LHCN-M2 (cell line): ENCODE measurements around the gene STON2. TPM values are rescaled to one million over a fixed set of nuclear protein-coding genes. Genes with fewer than 3 reads are reported as not detected.
"Not testable (repeated sequence)": the region's sequence is repeated elsewhere in the genome, so short reads cannot be mapped to it uniquely, and the experiment has no call there.

Experiments
- DNase-seq: peaks from one replicate; pipeline ENCODE4 v3.0.0-alpha.2; 2012; ENCODE audit warnings: low read depth
- polyA plus RNA-seq: library from polyadenylated mRNA; unstranded; fragments of >200 nt; gene quantifications from one replicate; pipeline ENCODE4 v1.2.1, GENCODE V29; 2012; ENCODE audit warnings: missing spikeins
- total RNA-seq: library from RNA; depleted of rRNA; stranded (reverse); fragments of >200 nt; gene quantifications from 2 replicates; pipeline ENCODE4 v1.2.3, GENCODE V29; 2014; rRNA removed

Gene STON2, protein sequence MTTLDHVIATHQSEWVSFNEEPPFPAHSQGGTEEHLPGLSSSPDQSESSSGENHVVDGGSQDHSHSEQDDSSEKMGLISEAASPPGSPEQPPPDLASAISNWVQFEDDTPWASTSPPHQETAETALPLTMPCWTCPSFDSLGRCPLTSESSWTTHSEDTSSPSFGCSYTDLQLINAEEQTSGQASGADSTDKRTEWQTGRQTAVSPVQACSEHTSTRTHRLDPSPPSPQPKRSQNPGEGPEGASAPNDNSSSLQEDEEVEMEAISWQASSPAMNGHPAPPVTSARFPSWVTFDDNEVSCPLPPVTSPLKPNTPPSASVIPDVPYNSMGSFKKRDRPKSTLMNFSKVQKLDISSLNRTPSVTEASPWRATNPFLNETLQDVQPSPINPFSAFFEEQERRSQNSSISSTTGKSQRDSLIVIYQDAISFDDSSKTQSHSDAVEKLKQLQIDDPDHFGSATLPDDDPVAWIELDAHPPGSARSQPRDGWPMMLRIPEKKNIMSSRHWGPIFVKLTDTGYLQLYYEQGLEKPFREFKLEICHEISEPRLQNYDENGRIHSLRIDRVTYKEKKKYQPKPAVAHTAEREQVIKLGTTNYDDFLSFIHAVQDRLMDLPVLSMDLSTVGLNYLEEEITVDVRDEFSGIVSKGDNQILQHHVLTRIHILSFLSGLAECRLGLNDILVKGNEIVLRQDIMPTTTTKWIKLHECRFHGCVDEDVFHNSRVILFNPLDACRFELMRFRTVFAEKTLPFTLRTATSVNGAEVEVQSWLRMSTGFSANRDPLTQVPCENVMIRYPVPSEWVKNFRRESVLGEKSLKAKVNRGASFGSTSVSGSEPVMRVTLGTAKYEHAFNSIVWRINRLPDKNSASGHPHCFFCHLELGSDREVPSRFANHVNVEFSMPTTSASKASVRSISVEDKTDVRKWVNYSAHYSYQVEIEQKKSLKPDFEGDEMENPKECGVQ
- total RNA-seq, result 36.2 and 44.5 TPM in 2 replicates
- 0.55 TPM for polyA plus RNA-seq

- peak; percentile 98 for DNase-seq
These were observed at the start of gene STON2 for GRCh38 chr14:81400202-81400678. TSS of gene STON2 (minus strand) at chr14:81400324. CDS start at chr14:81398382, 1,942 bp downstream.

- DNase-seq, result no peak
These were observed 49.5 kb upstream of the STON2 start for GRCh38 chr14:81449576-81449975.

- DNase-seq, result no peak
These were observed 49.0 kb upstream of the STON2 start for GRCh38 chr14:81449114-81449513.

GRCh38 chr14:81447021-81447764 lies 47.1 kb upstream of the STON2 start:
- DNase-seq, result peak; percentile 42

GRCh38 chr14:81446279-81447007 lies 46.3 kb upstream of the STON2 start:
- DNase-seq, result no peak

GRCh38 chr14:81441626-81442134 lies 41.6 kb upstream of the STON2 start:
- DNase-seq, result no peak

GRCh38 chr14:81440041-81440440 lies 39.9 kb upstream of the STON2 start:
- no peak for DNase-seq

DNA sequence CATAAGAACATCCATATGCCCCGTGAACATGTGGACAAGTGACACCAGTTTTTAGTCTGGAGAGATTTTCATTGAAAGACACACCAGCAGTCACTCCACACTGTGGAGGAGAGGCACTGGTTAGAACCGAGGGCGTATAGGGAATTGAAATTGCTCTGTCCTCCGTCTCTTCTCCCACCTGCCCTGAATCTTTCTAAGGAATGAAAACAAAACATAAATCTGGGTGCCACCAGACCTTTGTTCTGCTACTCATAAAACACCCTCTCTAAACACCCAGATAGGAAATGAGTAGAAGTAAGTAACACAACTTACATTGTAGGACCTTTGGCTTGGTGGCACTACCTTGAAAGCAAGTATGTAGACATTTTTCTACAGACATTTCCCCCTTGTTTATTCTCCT lies 37.1 kb upstream of the STON2 start:
- DNase-seq, result no peak

DNA sequence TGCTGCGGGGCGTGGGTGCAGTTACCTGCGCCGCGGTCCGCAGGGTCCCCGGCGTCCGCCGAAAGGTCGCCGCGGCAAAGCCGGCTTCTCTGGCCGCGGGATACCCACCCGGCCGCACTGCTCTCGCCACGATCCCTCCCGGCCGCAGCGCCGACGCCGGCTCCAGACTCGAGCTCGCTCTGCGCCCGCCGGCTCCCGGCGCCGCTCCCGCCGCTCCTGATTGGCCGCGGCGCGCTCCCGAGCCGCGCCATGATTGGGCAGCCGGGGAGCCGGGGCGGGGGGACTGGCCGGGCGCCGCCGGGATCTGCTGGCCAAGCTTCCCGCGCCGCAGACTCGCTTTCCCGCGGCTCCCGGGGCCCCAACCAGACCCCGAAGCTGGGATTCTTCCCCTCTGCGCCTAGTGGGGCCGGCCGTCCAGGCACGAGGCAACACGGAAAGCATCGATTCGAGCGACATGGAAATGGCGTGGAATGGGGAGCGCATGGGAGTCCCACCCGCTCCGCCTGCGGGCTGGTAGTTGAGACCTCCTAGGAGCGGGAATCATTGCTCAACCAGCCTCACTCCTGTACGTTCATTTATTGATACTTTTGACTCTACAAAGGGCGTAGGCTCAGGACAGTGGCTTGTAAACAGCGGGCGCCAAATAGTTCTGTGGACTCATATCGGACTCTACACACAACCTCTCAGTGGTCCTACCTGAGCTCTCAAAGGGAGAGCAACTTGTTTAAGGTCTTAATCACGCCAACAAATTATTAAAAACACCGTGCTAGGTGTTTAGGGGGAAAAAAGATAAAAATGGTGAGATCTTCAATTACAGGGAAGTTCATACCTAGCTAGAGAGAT lies 36.4 kb upstream of the STON2 start:
- peak; percentile 69 for DNase-seq

DNA sequence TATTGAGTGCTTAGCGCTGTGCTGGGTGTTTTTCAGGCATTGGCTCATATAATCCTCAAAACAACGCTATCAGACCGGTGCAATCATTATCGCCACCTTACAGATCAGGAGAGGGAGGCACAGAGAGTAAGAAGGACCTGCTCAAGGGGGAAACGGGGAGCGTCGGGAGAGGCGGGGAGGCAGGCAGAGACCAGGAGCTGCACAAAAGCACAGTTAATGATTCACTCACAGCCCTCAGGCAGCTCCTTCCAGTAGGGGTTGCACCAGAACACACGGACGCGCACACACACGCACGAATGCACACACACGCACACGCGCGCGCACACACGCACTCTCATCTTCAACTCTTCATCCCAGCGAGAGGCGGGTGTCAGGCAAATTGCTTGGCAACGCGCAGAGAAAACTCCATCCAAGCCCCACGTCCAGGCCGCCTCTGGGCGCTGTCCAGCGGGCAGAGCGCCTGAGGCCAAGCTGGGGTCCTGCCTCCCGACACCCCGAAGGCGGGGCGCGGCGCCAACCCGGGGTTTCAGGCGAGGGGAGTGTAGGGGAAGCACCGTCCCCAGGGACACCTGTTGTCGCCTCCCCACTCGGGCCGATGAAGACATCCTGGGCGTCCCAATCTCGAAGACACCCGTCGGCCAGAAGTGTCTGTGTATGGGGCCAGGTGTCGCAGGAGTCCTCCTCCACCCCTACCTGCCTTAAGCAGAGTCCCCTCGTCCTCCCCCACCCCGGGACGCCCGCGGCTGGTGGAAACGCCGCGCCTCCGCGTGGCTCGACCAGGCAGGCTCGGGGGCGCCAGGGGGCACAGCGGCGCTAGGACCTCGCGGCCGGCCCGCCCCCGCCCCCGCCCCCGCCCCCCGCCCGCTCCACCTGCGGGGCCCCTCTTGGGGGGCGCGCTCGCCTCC lies 35.5 kb upstream of the STON2 start:
- peak; percentile 51 for DNase-seq

GRCh38 chr14:81435048-81435390 lies 34.9 kb upstream of the STON2 start:
- DNase-seq, result no peak

- DNase-seq, result no peak
These were observed 34.1 kb upstream of the STON2 start for GRCh38 chr14:81434230-81434629.

DNA sequence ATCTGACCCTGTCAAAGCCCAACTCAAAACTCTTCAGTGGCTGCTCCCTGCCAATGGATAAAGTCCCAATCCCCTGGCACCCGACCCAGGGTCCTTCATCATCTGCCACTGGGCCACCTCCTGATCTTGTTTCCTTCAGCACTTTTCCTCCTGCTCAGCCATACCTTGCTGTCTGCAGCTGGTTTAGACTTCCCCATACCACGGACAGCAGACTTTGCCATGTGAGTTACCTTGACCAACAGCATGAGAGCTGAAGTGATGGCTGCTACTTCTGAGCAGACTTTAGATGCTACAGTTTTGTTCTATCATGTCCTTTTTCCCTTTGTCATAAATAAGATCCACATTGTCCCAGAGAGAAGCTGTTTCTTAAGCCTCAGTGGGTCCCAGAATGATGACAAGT lies 33.3 kb upstream of the STON2 start:
- no peak for DNase-seq

GRCh38 chr14:81432219-81432661 lies 32.1 kb upstream of the STON2 start:
- peak; percentile 39 for DNase-seq

GRCh38 chr14:81430235-81430634 lies 30.1 kb upstream of the STON2 start:
- DNase-seq, result no peak

GRCh38 chr14:81429749-81430148 lies 29.6 kb upstream of the STON2 start:
- DNase-seq, result not testable (repeated sequence)

GRCh38 chr14:81429028-81429427 lies 28.9 kb upstream of the STON2 start:
- DNase-seq, result no peak

DNA sequence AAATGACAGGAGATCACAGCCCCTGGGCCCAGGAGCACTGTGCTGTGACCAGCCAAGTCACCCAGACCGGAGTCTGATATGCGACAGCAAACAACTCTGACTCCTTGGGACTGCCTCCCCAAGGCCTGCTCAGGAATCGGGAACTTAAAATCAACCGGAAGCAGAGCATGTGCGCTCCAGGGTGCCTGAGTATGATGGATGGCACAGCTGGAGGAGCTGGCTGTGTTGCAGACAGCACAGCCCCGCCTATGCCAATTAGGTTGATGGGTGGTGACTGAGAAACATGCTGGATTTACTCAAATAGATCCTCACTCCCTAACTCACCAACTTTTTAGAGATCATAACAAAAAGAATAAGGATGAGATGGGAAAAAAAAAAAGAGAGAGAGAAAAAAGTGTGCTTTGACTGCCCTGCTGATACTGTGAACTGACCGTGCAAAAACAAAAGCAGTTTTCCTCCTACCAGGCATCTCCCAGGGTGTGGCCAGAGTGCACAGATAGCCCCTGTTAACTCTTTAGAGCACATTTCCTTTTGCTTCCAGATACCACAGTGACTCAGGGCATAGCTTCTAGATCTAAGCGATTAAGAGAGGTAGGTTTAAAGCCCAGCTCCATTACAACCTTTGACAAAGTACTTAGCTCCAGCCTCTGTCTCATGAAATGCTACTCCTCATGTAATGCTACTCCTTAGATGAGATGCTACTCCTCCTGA lies 27.4 kb upstream of the STON2 start:
- DNase-seq, result peak; percentile 87
